ENCODE measurements around the gene SLC6A8. TPM values are rescaled to one million over a fixed set of nuclear protein-coding genes. Genes with fewer than 3 reads are reported as not detected.

The SLC6A8 gene
- total and polyA plus RNA-seq, 4 donors = 13.9 to 26.7 (median 15.4) TPM

GRCh38 chrX:153647461-153648357 lies 40.0 kb upstream of the SLC6A8 start:
- H3K27ac ChIP-seq (ENCODE audit: low read depth in 1 of 2, low read length in 2 of 2) = no peak overlapping the region
- no peaks in the 10 kb centered on the region for H3K27me3 ChIP-seq (ENCODE audit: control insufficient read depth in 1 of 2, insufficient read depth in 2 of 2, low read length in 1 of 2)
- no peak overlapping the region for H3K4me3 ChIP-seq (ENCODE audit: low read length in 2 of 2)
- no peaks in the 10 kb centered on the region for H3K4me1 ChIP-seq (ENCODE audit: control insufficient read depth in 1 of 2, insufficient read depth in 2 of 2, low read length in 2 of 2)
- intact Hi-C loops (cut with DNase I) = no loop called here
- 6 to 37% methylated on average over 58 to 85 of the region's 85 CpGs for WGBS, 2 donors
- ATAC-seq (ENCODE audit: low FRiP score) = no peak
- H3K36me3 ChIP-seq (ENCODE audit: control insufficient read depth in 1 of 2, insufficient read depth in 2 of 2, low read length in 1 of 2) = no peaks in the 10 kb centered on the region
- H3K9me3 ChIP-seq (ENCODE audit: control insufficient read depth, low read length) = no peaks in the 10 kb centered on the region
- DNase-seq = peak; percentile 35 to 70

GRCh38 chrX:153648358-153649177 lies 39.2 kb upstream of the SLC6A8 start:
- H3K36me3 ChIP-seq (ENCODE audit: control insufficient read depth in 1 of 2, insufficient read depth in 2 of 2, low read length in 1 of 2) = no peaks in the 10 kb centered on the region
- ATAC-seq (ENCODE audit: low FRiP score) = no peak
- H3K4me1 ChIP-seq (ENCODE audit: control insufficient read depth in 1 of 2, insufficient read depth in 2 of 2, low read length in 2 of 2) = no peaks in the 10 kb centered on the region
- no peaks in the 10 kb centered on the region for H3K9me3 ChIP-seq (ENCODE audit: control insufficient read depth, low read length)
- intact Hi-C loops (cut with DNase I) = no loop called here
- H3K4me3 ChIP-seq (ENCODE audit: low read length in 2 of 2) = no peak overlapping the region
- WGBS, 2 donors = 70 to 73% methylated on average over 17 of the region's 17 CpGs
- peak; percentile 24 to 37 for DNase-seq
- no peak overlapping the region for H3K27ac ChIP-seq (ENCODE audit: low read depth in 1 of 2, low read length in 2 of 2)
- H3K27me3 ChIP-seq (ENCODE audit: control insufficient read depth in 1 of 2, insufficient read depth in 2 of 2, low read length in 1 of 2) = no peaks in the 10 kb centered on the region

- no peak overlapping the region for H3K27ac ChIP-seq (ENCODE audit: low read depth in 1 of 2, low read length in 2 of 2)
- no peaks in the 10 kb centered on the region for H3K4me1 ChIP-seq (ENCODE audit: control insufficient read depth in 1 of 2, insufficient read depth in 2 of 2, low read length in 2 of 2)
- H3K9me3 ChIP-seq (ENCODE audit: control insufficient read depth, low read length) = peaks cover 1% of the 10 kb centered on the region
- DNase-seq (peak; percentile 48 to 62), ATAC-seq (ENCODE audit: low FRiP score) (no peak)
- H3K4me3 ChIP-seq (ENCODE audit: low read length in 2 of 2) = no peak overlapping the region
- H3K36me3 ChIP-seq (ENCODE audit: control insufficient read depth in 1 of 2, insufficient read depth in 2 of 2, low read length in 1 of 2) = no peaks in the 10 kb centered on the region
- intact Hi-C loops (cut with DNase I) = no loop called here
- H3K27me3 ChIP-seq (ENCODE audit: control insufficient read depth in 1 of 2, insufficient read depth in 2 of 2, low read length in 1 of 2) = peaks cover 0 to 2% of the 10 kb centered on the region in 2 donors
- WGBS, 2 donors = 80 to 83% methylated on average over 26 of the region's 26 CpGs
Observed at GRCh38 chrX:153649178-153649914, 38.4 kb upstream of the SLC6A8 start.

GRCh38 chrX:153649915-153650782 lies 37.6 kb upstream of the SLC6A8 start:
- peak; percentile 17 to 35 for DNase-seq
- peaks cover 0 to 2% of the 10 kb centered on the region in 2 donors for H3K27me3 ChIP-seq (ENCODE audit: control insufficient read depth in 1 of 2, insufficient read depth in 2 of 2, low read length in 1 of 2)
- 73 to 74% methylated on average over 36 to 41 of the region's 41 CpGs for WGBS, 2 donors
- H3K27ac ChIP-seq (ENCODE audit: low read depth in 1 of 2, low read length in 2 of 2) = no peak overlapping the region
- peaks cover 1% of the 10 kb centered on the region for H3K9me3 ChIP-seq (ENCODE audit: control insufficient read depth, low read length)
- H3K36me3 ChIP-seq (ENCODE audit: control insufficient read depth in 1 of 2, insufficient read depth in 2 of 2, low read length in 1 of 2) = no peaks in the 10 kb centered on the region
- ATAC-seq (ENCODE audit: low FRiP score) = no peak
- no peak overlapping the region for H3K4me3 ChIP-seq (ENCODE audit: low read length in 2 of 2)
- intact Hi-C loops (cut with DNase I) = no loop called here
- no peaks in the 10 kb centered on the region for H3K4me1 ChIP-seq (ENCODE audit: control insufficient read depth in 1 of 2, insufficient read depth in 2 of 2, low read length in 2 of 2)

- H3K36me3 ChIP-seq (ENCODE audit: control insufficient read depth in 1 of 2, insufficient read depth in 2 of 2, low read length in 1 of 2) = no peaks in the 10 kb centered on the region
- H3K4me1 ChIP-seq (ENCODE audit: control insufficient read depth in 1 of 2, insufficient read depth in 2 of 2, low read length in 2 of 2) = no peaks in the 10 kb centered on the region
- H3K4me3 ChIP-seq (ENCODE audit: low read length in 2 of 2) = no peak overlapping the region
- intact Hi-C loops (cut with DNase I) = no loop called here
- no peak for ATAC-seq (ENCODE audit: low FRiP score)
- H3K27me3 ChIP-seq (ENCODE audit: control insufficient read depth in 1 of 2, insufficient read depth in 2 of 2, low read length in 1 of 2) = peaks cover 0 to 2% of the 10 kb centered on the region in 2 donors
- peaks cover 1% of the 10 kb centered on the region for H3K9me3 ChIP-seq (ENCODE audit: control insufficient read depth, low read length)
- no peak overlapping the region for H3K27ac ChIP-seq (ENCODE audit: low read depth in 1 of 2, low read length in 2 of 2)
- 90 to 94% methylated on average over 13 of the region's 13 CpGs for WGBS, 2 donors
- DNase-seq = peak; percentile 32 to 43
Observed at GRCh38 chrX:153650959-153651358, 36.8 kb upstream of the SLC6A8 start.

- 78 to 80% methylated on average over 9 of the region's 9 CpGs for WGBS, 2 donors
- ATAC-seq (ENCODE audit: low FRiP score) (no peak), DNase-seq (no peak)
- H3K27ac ChIP-seq (ENCODE audit: low read depth in 1 of 2, low read length in 2 of 2) = no peak overlapping the region
- H3K36me3 ChIP-seq (ENCODE audit: control insufficient read depth in 1 of 2, insufficient read depth in 2 of 2, low read length in 1 of 2) = no peaks in the 10 kb centered on the region
- peaks cover 1% of the 10 kb centered on the region for H3K9me3 ChIP-seq (ENCODE audit: control insufficient read depth, low read length)
- H3K4me1 ChIP-seq (ENCODE audit: control insufficient read depth in 1 of 2, insufficient read depth in 2 of 2, low read length in 2 of 2) = no peaks in the 10 kb centered on the region
- peaks cover 0 to 2% of the 10 kb centered on the region in 2 donors for H3K27me3 ChIP-seq (ENCODE audit: control insufficient read depth in 1 of 2, insufficient read depth in 2 of 2, low read length in 1 of 2)
- intact Hi-C loops (cut with DNase I) = no loop called here
- no peak overlapping the region for H3K4me3 ChIP-seq (ENCODE audit: low read length in 2 of 2)
Observed at GRCh38 chrX:153651540-153652079, 36.1 kb upstream of the SLC6A8 start.

GRCh38 chrX:153653556-153653955 lies 34.2 kb upstream of the SLC6A8 start:
- 84 to 95% methylated on average over 2 of the region's 2 CpGs for WGBS, 2 donors

More at GRCh38 chrX:153653556-153653955, 34.2 kb upstream of the SLC6A8 start:
- peaks cover 1% of the 10 kb centered on the region for H3K9me3 ChIP-seq (ENCODE audit: control insufficient read depth, low read length)
- no peak for DNase-seq
- no peak for ATAC-seq (ENCODE audit: low FRiP score)
- no peak overlapping the region for H3K27ac ChIP-seq (ENCODE audit: low read depth in 1 of 2, low read length in 2 of 2)
- H3K27me3 ChIP-seq (ENCODE audit: control insufficient read depth in 1 of 2, insufficient read depth in 2 of 2, low read length in 1 of 2) = peaks cover 0 to 2% of the 10 kb centered on the region in 2 donors
- no peaks in the 10 kb centered on the region for H3K4me1 ChIP-seq (ENCODE audit: control insufficient read depth in 1 of 2, insufficient read depth in 2 of 2, low read length in 2 of 2)
- intact Hi-C loops (cut with DNase I) = no loop called here
- no peaks in the 10 kb centered on the region for H3K36me3 ChIP-seq (ENCODE audit: control insufficient read depth in 1 of 2, insufficient read depth in 2 of 2, low read length in 1 of 2)
- no peak overlapping the region for H3K4me3 ChIP-seq (ENCODE audit: low read length in 2 of 2)

Measured in aorta (tissue), 5 donors.